Natural killer cell treated with Interleukin-12 subunit alpha and Interleukin-12 subunit beta and Interleukin-15 and Interleukin-18, amount 100 ng/mL, for 72 hours (primary cell): ENCODE measurements around the gene STRN4. TPM values are rescaled to one million over a fixed set of nuclear protein-coding genes. Genes with fewer than 3 reads are reported as not detected.
A peak's percentile ranks its signal among the peaks of the same experiment; 100 is the strongest.
"Not testable (repeated sequence)": the region's sequence is repeated elsewhere in the genome, so short reads cannot be mapped to it uniquely, and the experiment has no call there.

ENCODE experiments used
- ATAC-seq, 2 donors: fragments of 150-1000 bp; cut with Tn5 transposase in 1 of 2; sonication (Bioruptor Pico), chemical (Tn5 transposase) in 1 of 2; 2 replicates each; pipeline ENCODE4 v1.10.0; 2021
- DNase-seq: peaks from one replicate; pipeline ENCODE4 v3.0.0; 2022; ENCODE audit warnings: low spot score
- H3K27ac Mint-ChIP-seq, 2 donors: 1 replicate in 1 of 2; 2 replicates in 1 of 2; pipeline ENCODE4 v1.8.0; 2022; ENCODE audit warnings: mixed read lengths in 2 of 2, mild to moderate bottlenecking in 1 of 2, moderate library complexity in 1 of 2
- H3K27me3 Mint-ChIP-seq, 2 donors: 1 replicate in 1 of 2; 2 replicates in 1 of 2; pipeline ENCODE4 v1.8.0; 2022; ENCODE audit warnings: mixed read lengths in 2 of 2
- H3K36me3 Mint-ChIP-seq: one replicate; pipeline ENCODE4 v1.8.0; 2022; ENCODE audit warnings: mixed read lengths
- H3K4me1 Mint-ChIP-seq, 2 donors: 1 replicate in 1 of 2; 2 replicates in 1 of 2; pipeline ENCODE4 v1.8.0; 2022; ENCODE audit warnings: low read depth in 2 of 2, mixed read lengths in 2 of 2, mild to moderate bottlenecking in 1 of 2
- H3K4me3 Mint-ChIP-seq: one replicate; pipeline ENCODE4 v1.8.0; 2022; ENCODE audit warnings: mixed read lengths
- H3K9me3 Mint-ChIP-seq: 2 replicates; pipeline ENCODE4 v1.8.0; 2022; ENCODE audit warnings: mixed read lengths
- total RNA-seq, 2 donors: library from RNA; stranded (reverse); gene quantifications; one replicate each; pipeline ENCODE4 v1.2.3, GENCODE V29; 2022

The STRN4 gene
- total RNA-seq, 2 donors from 2014 or later: 88.9 to 121 TPM

GRCh38 chr19:46784262-46785053 lies 38.2 kb upstream of the STRN4 start:
- H3K27me3 Mint-ChIP-seq: no peaks in the 10 kb centered on the region
- H3K4me1 Mint-ChIP-seq: peaks cover 47 to 58% of the 10 kb centered on the region in 2 donors
- H3K9me3 Mint-ChIP-seq: no peaks in the 10 kb centered on the region
- ATAC-seq (peak; percentile 53 to 61), DNase-seq (peak; percentile 82)
- H3K4me3 Mint-ChIP-seq: peak overlapping the region; percentile 98
- H3K27ac Mint-ChIP-seq: peak overlapping the region; percentile 99
- H3K36me3 Mint-ChIP-seq: peaks cover 24% of the 10 kb centered on the region

DNA sequence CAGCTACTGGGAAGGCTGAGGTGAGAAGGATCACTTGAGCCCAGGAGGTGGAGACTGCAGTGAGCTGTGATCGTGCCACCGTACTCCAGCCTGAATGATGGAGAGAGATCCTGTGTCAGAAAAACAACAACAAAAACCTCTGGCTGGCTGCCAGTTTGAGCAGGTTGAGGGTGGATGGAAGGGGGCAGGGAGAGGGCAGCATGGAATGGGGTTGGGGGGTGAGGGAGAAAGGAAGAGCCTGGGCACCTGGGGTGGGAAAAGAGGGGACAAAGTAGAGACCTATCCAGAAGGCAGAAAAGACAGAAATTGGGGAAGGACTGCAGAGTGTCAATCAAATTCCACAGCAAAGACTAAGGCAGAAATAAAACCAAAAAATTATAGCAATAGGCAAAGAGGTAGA lies 37.4 kb upstream of the STRN4 start:
- H3K27me3 Mint-ChIP-seq: no peaks in the 10 kb centered on the region
- no peak for DNase-seq
- peak overlapping the region; percentile 99 for H3K27ac Mint-ChIP-seq
- H3K4me1 Mint-ChIP-seq: peaks cover 49 to 65% of the 10 kb centered on the region in 2 donors
- peak overlapping the region; percentile 98 for H3K4me3 Mint-ChIP-seq
- peaks cover 24% of the 10 kb centered on the region for H3K36me3 Mint-ChIP-seq
- H3K9me3 Mint-ChIP-seq: no peaks in the 10 kb centered on the region
- no peak for ATAC-seq

DNA sequence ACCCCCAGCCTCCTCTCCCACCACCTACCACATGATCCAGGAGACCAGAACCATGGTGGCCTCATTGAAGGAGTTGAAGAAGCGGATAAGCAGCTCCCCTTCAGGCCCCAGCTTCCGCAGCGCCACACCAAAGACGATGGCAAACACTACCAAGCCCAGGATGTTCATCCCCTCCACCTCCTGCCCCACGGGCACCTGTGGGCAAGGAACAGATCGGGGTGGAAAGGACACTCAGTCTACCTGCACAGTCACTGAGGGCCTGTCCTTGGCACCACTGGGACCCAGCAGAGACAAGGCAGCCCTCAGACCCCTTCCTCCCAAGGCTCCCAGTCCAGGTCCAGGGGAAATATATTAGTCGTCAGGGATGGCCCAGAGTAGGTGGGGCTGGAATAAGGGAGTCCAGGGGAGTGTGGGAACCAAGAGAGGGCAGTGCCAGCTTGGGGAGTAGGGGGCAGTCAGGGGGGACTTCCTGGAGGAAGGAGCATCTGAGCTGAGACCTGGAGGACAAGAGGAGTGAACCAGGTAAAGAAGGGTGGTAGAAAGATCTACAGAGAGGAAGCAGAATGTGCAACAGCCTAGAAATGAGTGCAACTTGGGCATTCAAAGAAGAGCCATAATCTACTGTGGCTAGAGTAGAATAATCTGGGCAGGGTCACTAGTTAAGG lies 36.2 kb upstream of the STRN4 start:
- Mint-ChIP-seq H3K4me1 (peaks cover 59 to 76% of the 10 kb centered on the region in 2 donors), H3K36me3 (peaks cover 30% of the 10 kb centered on the region), H3K27ac (peak overlapping the region; percentile 99), H3K9me3 (no peaks in the 10 kb centered on the region), H3K4me3 (peak overlapping the region; percentile 98), H3K27me3 (no peaks in the 10 kb centered on the region)
- DNase-seq: no peak
- ATAC-seq: no peak

GRCh38 chr19:46777956-46778645 lies 31.9 kb upstream of the STRN4 start:
- not testable (repeated sequence) for DNase-seq, H3K9me3 Mint-ChIP-seq, H3K27me3 Mint-ChIP-seq
- Mint-ChIP-seq H3K36me3 (peaks cover 19% of the 10 kb centered on the region), H3K4me1 (peaks cover 37 to 43% of the 10 kb centered on the region in 2 donors), H3K27ac (peak overlapping the region; percentile 70 to 86), H3K4me3 (peak overlapping the region; percentile 54)
- peak; percentile 3 to 51 for ATAC-seq

DNA sequence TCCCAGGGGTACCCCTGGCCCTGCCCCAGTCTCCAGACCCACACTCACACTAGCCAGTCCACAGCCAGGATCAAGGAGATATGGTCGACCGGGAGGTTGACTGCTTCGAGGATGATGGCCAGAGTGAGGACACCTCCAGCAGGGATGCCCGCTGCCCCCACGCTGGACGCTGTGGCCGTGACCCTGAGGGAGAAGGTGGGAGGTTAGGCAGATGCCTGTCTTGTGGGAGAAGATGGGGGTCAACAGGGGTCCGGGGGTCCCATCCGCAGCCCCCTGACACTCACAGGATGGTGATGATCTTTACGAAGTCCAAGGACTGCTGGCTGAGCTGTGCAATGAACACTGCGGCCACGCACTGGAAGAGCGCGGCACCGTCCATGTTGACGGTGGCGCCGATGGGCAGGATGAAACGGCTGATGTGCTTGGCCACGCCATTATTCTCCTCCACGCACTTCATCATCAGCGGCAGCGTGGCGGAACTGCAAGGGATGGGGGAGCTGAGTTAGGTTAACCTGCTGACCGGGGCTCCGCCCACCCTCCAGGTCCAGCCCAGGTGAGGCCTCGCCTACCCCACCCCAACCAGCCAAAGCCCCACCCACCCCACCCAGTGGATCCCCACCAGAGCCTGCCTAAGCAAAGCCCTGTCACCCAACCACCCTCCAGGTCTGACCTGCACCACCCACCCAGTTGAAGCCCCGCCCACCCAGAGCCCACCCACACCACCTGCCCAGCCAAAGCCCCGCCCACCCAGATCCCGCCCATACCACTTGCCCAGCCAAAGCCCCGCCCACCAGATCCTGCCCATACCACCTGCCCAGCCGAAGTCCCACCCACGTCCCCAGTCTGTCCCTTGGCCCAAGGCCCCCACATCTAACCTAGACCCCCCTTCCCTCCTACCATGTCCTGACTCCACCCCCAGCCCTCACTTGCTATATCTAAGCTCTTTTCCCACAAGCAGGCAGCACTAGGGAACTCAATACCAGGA lies 31.0 kb upstream of the STRN4 start:
- Mint-ChIP-seq H3K36me3 (peaks cover 19% of the 10 kb centered on the region), H3K4me1 (peaks cover 32 to 34% of the 10 kb centered on the region in 2 donors), H3K27me3 (no peaks in the 10 kb centered on the region), H3K4me3 (no peak overlapping the region), H3K27ac (peak overlapping the region; percentile 70 to 86), H3K9me3 (no peaks in the 10 kb centered on the region)
- DNase-seq (no peak), ATAC-seq (peak in 1 of 2 donors; percentile 41)

DNA sequence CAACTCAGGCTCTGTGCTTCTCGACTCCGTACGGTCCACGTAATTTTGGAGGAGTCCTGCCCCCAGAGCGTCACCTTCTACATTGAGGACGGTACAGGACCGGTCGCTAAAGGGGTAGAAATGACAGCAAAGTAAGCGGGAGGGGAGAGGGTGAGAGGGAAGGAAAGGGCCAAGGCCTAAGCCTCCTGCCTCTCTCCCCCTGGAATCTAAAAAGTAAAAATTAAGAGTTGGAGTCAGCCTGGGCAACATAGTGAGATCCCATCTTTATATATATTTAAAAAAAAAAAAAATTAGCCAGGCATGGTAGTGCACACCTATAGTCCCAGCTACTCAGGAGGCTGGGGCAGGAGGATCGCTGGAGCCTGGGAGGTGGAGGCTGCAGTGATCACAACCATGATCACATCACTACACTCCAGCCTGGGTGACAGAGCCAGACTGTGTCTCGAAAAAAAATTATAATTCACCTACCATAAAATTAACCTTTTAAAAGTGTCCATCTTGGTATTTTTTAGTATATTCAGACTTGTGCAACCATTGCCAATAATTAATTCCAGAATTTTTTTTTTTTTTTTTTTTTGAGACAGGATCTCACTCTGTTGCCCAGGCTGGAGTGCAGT lies 29.5 kb upstream of the STRN4 start:
- Mint-ChIP-seq H3K27ac (no peak overlapping the region), H3K4me3 (no peak overlapping the region), H3K27me3 (no peaks in the 10 kb centered on the region), H3K36me3 (peaks cover 14% of the 10 kb centered on the region), H3K4me1 (peaks cover 27 to 30% of the 10 kb centered on the region in 2 donors), H3K9me3 (no peaks in the 10 kb centered on the region)
- ATAC-seq (no peak), DNase-seq (no peak)

- ATAC-seq (no peak), DNase-seq (no peak)
- Mint-ChIP-seq H3K27ac (no peak overlapping the region), H3K36me3 (peaks cover 12% of the 10 kb centered on the region), H3K27me3 (no peaks in the 10 kb centered on the region), H3K4me1 (peaks cover 12 to 18% of the 10 kb centered on the region in 2 donors), H3K9me3 (no peaks in the 10 kb centered on the region), H3K4me3 (no peak overlapping the region)
These were observed 26.8 kb upstream of the STRN4 start for GRCh38 chr19:46773018-46773399.

DNA sequence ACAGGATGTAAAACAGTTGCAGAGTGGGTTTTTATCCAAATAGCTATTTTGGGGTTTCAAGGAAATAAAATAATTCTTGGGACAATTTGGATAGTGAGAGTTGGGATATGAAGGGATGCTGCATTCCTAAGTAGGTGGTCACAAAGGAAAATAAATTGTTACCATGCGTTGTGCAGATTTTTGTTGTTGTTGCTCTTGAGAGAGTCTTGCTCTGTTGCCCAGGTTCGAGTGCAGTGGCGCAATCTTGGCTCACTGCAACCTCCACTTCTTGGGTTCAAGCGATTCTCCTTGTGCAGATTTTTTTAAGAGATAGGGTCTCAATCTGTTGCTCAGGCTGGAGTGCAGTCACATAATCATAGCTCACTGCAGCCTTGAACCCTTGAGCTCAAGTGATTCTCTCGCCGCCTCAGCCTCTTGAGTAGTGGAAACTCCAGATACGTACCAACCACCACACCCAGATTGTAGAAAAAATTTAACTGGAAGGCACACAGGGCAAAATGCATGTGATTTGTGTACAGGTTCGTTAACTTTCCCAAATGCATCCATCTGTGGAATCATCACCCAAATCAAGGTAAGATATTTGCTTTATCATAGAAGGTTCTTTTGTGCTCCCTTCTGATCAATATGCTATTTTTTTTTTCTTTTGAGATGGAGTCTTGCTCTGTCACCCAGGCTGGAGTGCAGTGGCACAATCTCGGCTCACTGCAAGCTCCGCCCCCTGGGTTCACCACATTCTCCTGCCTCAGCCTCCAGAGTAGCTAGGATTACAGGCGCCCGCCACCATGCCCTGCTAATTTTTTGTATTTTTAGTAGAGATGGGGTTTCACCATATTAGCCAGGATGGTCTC lies 26.1 kb upstream of the STRN4 start:
- Mint-ChIP-seq H3K9me3 (no peaks in the 10 kb centered on the region), H3K4me3 (no peak overlapping the region), H3K27ac (no peak overlapping the region), H3K4me1 (peaks cover 7 to 14% of the 10 kb centered on the region in 2 donors), H3K27me3 (no peaks in the 10 kb centered on the region), H3K36me3 (peaks cover 8% of the 10 kb centered on the region)
- DNase-seq (no peak), ATAC-seq (no peak)

- H3K4me1 Mint-ChIP-seq, ATAC-seq, H3K4me3 Mint-ChIP-seq, H3K27ac Mint-ChIP-seq, H3K27me3 Mint-ChIP-seq, H3K9me3 Mint-ChIP-seq, DNase-seq, H3K36me3 Mint-ChIP-seq: not testable (repeated sequence)
These were observed 22.5 kb upstream of the STRN4 start for GRCh38 chr19:46768746-46769145.

- no peaks in the 10 kb centered on the region for H3K36me3 Mint-ChIP-seq
- peaks cover 4 to 6% of the 10 kb centered on the region in 2 donors for H3K4me1 Mint-ChIP-seq
These were observed 20.5 kb upstream of the STRN4 start for GRCh38 chr19:46766569-46767317.

DNA sequence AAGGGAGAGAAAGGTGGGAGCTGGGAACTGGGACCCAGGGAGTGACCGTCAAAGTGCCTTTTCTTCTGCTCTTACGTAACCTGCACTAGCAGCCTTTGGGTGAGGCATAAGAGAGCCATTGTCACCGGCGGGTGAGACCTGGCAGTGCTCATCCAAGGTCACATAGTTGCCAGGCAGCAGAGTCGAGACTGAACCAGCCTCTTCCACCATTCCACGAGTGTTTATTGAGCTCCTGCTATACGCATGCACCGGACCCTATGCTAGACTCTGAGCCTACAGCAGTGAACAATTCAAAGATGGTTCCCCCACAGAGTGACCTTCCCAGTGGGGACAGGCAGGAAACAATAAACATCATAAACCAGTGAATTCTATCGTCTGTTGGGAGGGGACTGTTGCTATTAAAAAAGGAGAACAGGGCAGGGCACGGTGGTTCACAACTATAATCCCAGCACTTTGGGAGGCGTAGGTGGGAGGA lies 18.6 kb upstream of the STRN4 start:
- DNase-seq (no peak), ATAC-seq (no peak)
- no peak overlapping the region for H3K27ac Mint-ChIP-seq
- H3K4me3 Mint-ChIP-seq: no peak overlapping the region
- H3K36me3 Mint-ChIP-seq: no peaks in the 10 kb centered on the region
- no peaks in the 10 kb centered on the region for H3K27me3 Mint-ChIP-seq
- H3K9me3 Mint-ChIP-seq: no peaks in the 10 kb centered on the region
- peaks cover 4 to 6% of the 10 kb centered on the region in 2 donors for H3K4me1 Mint-ChIP-seq

More at GRCh38 chr19:46766569-46767317, 20.5 kb upstream of the STRN4 start:
- DNase-seq (no peak), ATAC-seq (peak; percentile 79 to 81)
- Mint-ChIP-seq H3K9me3 (no peaks in the 10 kb centered on the region), H3K27me3 (no peaks in the 10 kb centered on the region), H3K27ac (no peak overlapping the region), H3K4me3 (no peak overlapping the region)
